ENCODE measurements around the gene SYNPR.

DNA sequence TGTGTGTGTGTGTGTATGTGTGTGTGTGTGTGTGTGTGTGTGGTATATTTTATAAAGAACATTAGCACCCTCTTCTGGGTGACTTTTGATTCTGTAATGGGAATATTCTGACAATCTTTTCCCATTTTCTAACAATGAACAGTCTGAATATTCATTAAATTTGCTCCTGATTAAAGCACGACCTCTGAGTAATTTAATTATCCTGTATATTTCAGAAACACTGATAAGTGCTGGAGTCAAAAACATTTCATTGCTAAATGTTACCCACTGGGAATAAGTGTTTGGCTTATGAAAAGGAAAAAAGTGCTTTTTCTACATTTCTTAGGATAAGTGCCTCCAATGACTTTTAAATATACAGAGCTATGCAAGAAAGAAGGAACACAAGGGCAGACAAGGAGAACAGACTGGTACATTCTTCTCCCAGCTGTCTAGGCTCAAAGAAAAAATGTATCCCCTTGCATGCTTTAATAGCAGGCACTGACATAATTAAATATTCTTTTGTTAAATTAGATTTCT is 32.3 kb upstream of the SYNPR start:
- no peak for TF ChIP-seq CTCF (IDR thresholded peaks at IDR 0.05)
- no peak for TF ChIP-seq POLR2A (IDR thresholded peaks at IDR 0.05; ENCODE audit: low read depth)
- TF ChIP-seq EP300 (IDR thresholded peaks at IDR 0.05): no peak
